Measurements from ENCODE around the gene GPX6.
"Not testable (repeated sequence)": the region's sequence is repeated elsewhere in the genome, so short reads cannot be mapped to it uniquely, and the experiment has no call there.

GPX6 gene

GRCh38 chr6:28515676-28516075 is at the start of gene GPX6:
Gene GPX6 (minus strand): TSS chr6:28515793. CDS start chr6:28515743, 50 bp downstream.
- DNase-seq = no peak

GRCh38 chr6:28563430-28564095 is 48.0 kb upstream of the GPX6 start:
- no peak for DNase-seq

GRCh38 chr6:28558629-28559028 is 43.0 kb upstream of the GPX6 start:
- no peak for DNase-seq

- no peak for DNase-seq
Measured at GRCh38 chr6:28555136-28555535, 39.5 kb upstream of the GPX6 start.

- peak; percentile 20 for DNase-seq
Measured at GRCh38 chr6:28553986-28554881, 38.6 kb upstream of the GPX6 start.

- no peak for DNase-seq
Measured at GRCh38 chr6:28553384-28553985, 37.9 kb upstream of the GPX6 start.

GRCh38 chr6:28551891-28552666 is 36.5 kb upstream of the GPX6 start:
- no peak for DNase-seq

- not testable (repeated sequence) for DNase-seq
Measured at GRCh38 chr6:28547003-28547402, 31.4 kb upstream of the GPX6 start.

- no peak for DNase-seq
Measured at GRCh38 chr6:28545955-28546354, 30.4 kb upstream of the GPX6 start.

GRCh38 chr6:28543651-28544610 is 28.3 kb upstream of the GPX6 start:
- DNase-seq = no peak

GRCh38 chr6:28542440-28543296 is 27.1 kb upstream of the GPX6 start:
- peak; percentile 77 for DNase-seq

GRCh38 chr6:28541996-28542395 is 26.4 kb upstream of the GPX6 start:
- DNase-seq = no peak

- peak; percentile 50 for DNase-seq
Measured at GRCh38 chr6:28537509-28538140, 22.0 kb upstream of the GPX6 start.

GRCh38 chr6:28537065-28537464 is 21.5 kb upstream of the GPX6 start:
- peak; percentile 28 for DNase-seq

- DNase-seq = no peak
Measured at GRCh38 chr6:28534875-28535274, 19.3 kb upstream of the GPX6 start.

GRCh38 chr6:28534306-28534705 is 18.7 kb upstream of the GPX6 start:
- DNase-seq = no peak

- no peak for DNase-seq
Measured at GRCh38 chr6:28531479-28532128, 16.0 kb upstream of the GPX6 start.

GRCh38 chr6:28530777-28531176 is 15.2 kb upstream of the GPX6 start:
- DNase-seq = no peak

GRCh38 chr6:28525496-28526039 is 10.0 kb upstream of the GPX6 start, which contains the start of gene GPX5:
Gene GPX5 (plus strand): TSS chr6:28525881. CDS start chr6:28526014, 133 bp downstream.
- DNase-seq = no peak

Data from NCI-H2171 treated with DMSO at 0.1 percent for 48 hours (cell line).